Hepatocyte (in vitro differentiated cells): ENCODE data around the gene THOP1. TPM values are rescaled to one million over a fixed set of nuclear protein-coding genes. Genes with fewer than 3 reads are reported as not detected.
A peak's percentile ranks its signal among the peaks of the same experiment; 100 is the strongest.

Experiments
- DNase-seq: peaks from one replicate; pipeline ENCODE4 v3.0.0-alpha.2; 2016; ENCODE audit warnings: low spot score
- H2AFZ ChIP-seq: fragments of 200-600 bp; sonication (generic); 2 replicates; pipeline ENCODE4 v1.6.0; 2016; ENCODE audit warnings: antibody characterized with exemption, mild to moderate bottlenecking
- H3K27ac ChIP-seq: fragments of 200-600 bp; sonication (generic); 2 replicates; pipeline ENCODE4 v1.5.1; 2016; ENCODE audit warnings: mild to moderate bottlenecking
- H3K27me3 ChIP-seq: fragments of 200-600 bp; sonication (generic); 2 replicates; pipeline ENCODE4 v1.6.1; 2016
- H3K36me3 ChIP-seq: fragments of 200-600 bp; sonication (generic); replicated peaks from 2 replicates; pipeline ENCODE4 v1.5.1; 2016; ENCODE audit warnings: low read depth; ENCODE audit not compliant: insufficient read depth
- H3K4me1 ChIP-seq: fragments of 200-600 bp; sonication (generic); 2 replicates; pipeline ENCODE4 v1.5.1; 2016; ENCODE audit warnings: mild to moderate bottlenecking, moderate library complexity; ENCODE audit not compliant: insufficient read depth
- H3K4me2 ChIP-seq: fragments of 200-600 bp; sonication (generic); 2 replicates; pipeline ENCODE4 v1.6.0; 2016
- H3K4me3 ChIP-seq: fragments of 200-600 bp; sonication (generic); 2 replicates; pipeline ENCODE4 v1.5.1; 2016; ENCODE audit warnings: mild to moderate bottlenecking
- H3K79me2 ChIP-seq: fragments of 200-600 bp; sonication (generic); 2 replicates; pipeline ENCODE4 v1.6.0; 2017; ENCODE audit warnings: mild to moderate bottlenecking
- H3K9me2 ChIP-seq: fragments of 200-600 bp; sonication (generic); replicated peaks from 2 replicates; pipeline ENCODE4 v1.6.0; 2017; ENCODE audit warnings: mild to moderate bottlenecking; ENCODE audit not compliant: insufficient read depth
- H3K9me3 ChIP-seq: fragments of 200-600 bp; sonication (generic); 2 replicates; pipeline ENCODE4 v1.5.1; 2016; ENCODE audit warnings: low read depth, mild to moderate bottlenecking
- H4K20me1 ChIP-seq: fragments of 200-600 bp; sonication (generic); 2 replicates; pipeline ENCODE4 v1.6.0; 2016; ENCODE audit warnings: mild to moderate bottlenecking; ENCODE audit not compliant: insufficient read depth, poor library complexity, severe bottlenecking
- CTCF ChIP-seq: fragments of 200-600 bp; sonication (generic); IDR thresholded peaks from 2 replicates; pipeline ENCODE4 v1.5.1; 2016; ENCODE audit warnings: antibody characterized with exemption, mild to moderate bottlenecking; ENCODE audit not compliant: poor library complexity
- EZH2 ChIP-seq: fragments of 200-600 bp; sonication (generic); IDR thresholded peaks from 2 replicates; pipeline ENCODE4 v1.6.1; 2016; ENCODE audit warnings: antibody characterized with exemption, mild to moderate bottlenecking, borderline replicate concordance
- EZH2phosphoT487 ChIP-seq: fragments of 200-600 bp; sonication (generic); IDR thresholded peaks from one replicate; pipeline ENCODE4 v1.6.1; 2018; ENCODE audit warnings: antibody characterized with exemption, mild to moderate bottlenecking, low read depth, moderate library complexity; ENCODE audit not compliant: unreplicated experiment, severe bottlenecking
- WGBS: methylation state at CpG from one replicate; pipeline ENCODE4 v1.1.6; 2016; ENCODE audit warnings: low lambda C conversion rate; ENCODE audit errors: missing lambda C conversion rate; 5-methylcytosine and 5-hydroxymethylcytosine counted together
- polyA plus RNA-seq: library from polyadenylated mRNA; unstranded; fragments of >200 nt; fragmentation: Nextera tagmentation; extraction: Ambion mirVana; gene quantifications from 2 replicates; pipeline ENCODE4 v1.2.1, GENCODE V29; 2016
- total RNA-seq: library from RNA; depleted of rRNA; stranded (reverse); fragments of >200 nt; gene quantifications from 2 replicates; pipeline ENCODE4 v1.2.3, GENCODE V29; 2014

THOP1 gene
- total and polyA plus RNA-seq, 2 experiments from 2014 or later, result 61.4 to 64.3 TPM

GRCh38 chr19:2834294-2834871, 49.1 kb downstream of the THOP1 start:
- Histone ChIP-seq H3K4me3 (no peak overlapping the region), H4K20me1 (no peaks in the 10 kb centered on the region), H3K9me2 (no peaks in the 10 kb centered on the region), H3K27me3 (no peaks in the 10 kb centered on the region), H3K4me1 (no peaks in the 10 kb centered on the region), H3K27ac (no peak overlapping the region), H3K79me2 (no peaks in the 10 kb centered on the region), H3K36me3 (peaks cover 7% of the 10 kb centered on the region), H3K9me3 (peaks cover 34% of the 10 kb centered on the region), H3K4me2 (no peak overlapping the region), H2AFZ (no peak overlapping the region)
- DNase-seq, result no peak
- TF ChIP-seq EZH2, result no peak
- no peak for TF ChIP-seq EZH2phosphoT487
- no peak for TF ChIP-seq CTCF
- 97% methylated on average over 19 of the region's 19 CpGs for WGBS

- Histone ChIP-seq H3K4me3 (no peak overlapping the region), H2AFZ (no peak overlapping the region), H3K27me3 (no peaks in the 10 kb centered on the region), H3K79me2 (peaks cover 8% of the 10 kb centered on the region), H4K20me1 (no peaks in the 10 kb centered on the region), H3K36me3 (peaks cover 6% of the 10 kb centered on the region), H3K27ac (no peak overlapping the region), H3K9me3 (peaks cover 31% of the 10 kb centered on the region), H3K4me2 (no peak overlapping the region), H3K9me2 (no peaks in the 10 kb centered on the region), H3K4me1 (peaks cover 1% of the 10 kb centered on the region)
- no peak for TF ChIP-seq EZH2
- no peak for TF ChIP-seq CTCF
- TF ChIP-seq EZH2phosphoT487, result no peak
- no peak for DNase-seq
- 72% methylated on average over 4 of the region's 4 CpGs for WGBS
These were observed 52.1 kb downstream of the THOP1 start for GRCh38 chr19:2837430-2837829.

- Histone ChIP-seq H4K20me1 (no peaks in the 10 kb centered on the region), H3K27ac (peak within 1 kb of the TSS; percentile 96), H3K4me2 (peak within 1 kb of the TSS; percentile 98), H3K9me2 (no peaks in the 10 kb centered on the region), H3K27me3 (no peaks in the 10 kb centered on the region), H3K79me2 (peaks cover 42% of the 10 kb centered on the region), H2AFZ (peak within 1 kb of the TSS; percentile 94), H3K36me3 (no peaks in the 10 kb centered on the region), H3K4me3 (peak within 1 kb of the TSS; percentile 57), H3K4me1 (peaks cover 6% of the 10 kb centered on the region), H3K9me3 (peaks cover 4% of the 10 kb centered on the region)
- WGBS, result 1% methylated on average over 63 of the region's 106 CpGs
- no peak for TF ChIP-seq EZH2phosphoT487
- peak; percentile 31 for TF ChIP-seq CTCF
- peak; percentile 99 for DNase-seq
These were observed 55.8 kb downstream of the THOP1 start, which contains the start of gene ZNF555 for GRCh38 chr19:2840794-2841791. Gene ZNF555, plus strand, starts transcription at chr19:2841475. Its CDS starts 98 bp downstream, at chr19:2841573.
